ENCODE measurements around the gene PSME3. TPM values are rescaled to one million over a fixed set of nuclear protein-coding genes. Genes with fewer than 3 reads are reported as not detected.

PSME3 gene
- total RNA-seq, 1 donor from 2014 or later, result 66.9 TPM

Small RNAs within 50 kb of the gene (microRNA-seq; reads per million reads assigned to microRNA genes)
- not detected for gene MIR6781

Other genes starting within 250 kb of the PSME3 start
- gene RETREG3, start 224.0 kb upstream of the PSME3 start, total RNA-seq, result 21.3 TPM
- gene TUBG1, start 223.7 kb upstream of the PSME3 start, total RNA-seq, result 45.6 TPM
- gene TUBG2, start 174.1 kb upstream of the PSME3 start, total RNA-seq, result 21.9 TPM
- 20.2 TPM for gene PLEKHH3, start 156.4 kb upstream of the PSME3 start, total RNA-seq
- gene CCR10, start 151.6 kb upstream of the PSME3 start, total RNA-seq, result 1.2 TPM
- 7.0 TPM for gene CNTNAP1, start 150.9 kb upstream of the PSME3 start, total RNA-seq
- 45.4 TPM for gene EZH1, start 88.4 kb upstream of the PSME3 start, total RNA-seq
- gene RAMP2, start 72.2 kb upstream of the PSME3 start, total RNA-seq, result 45.8 TPM
- 32.3 TPM for gene VPS25, start 59.9 kb upstream of the PSME3 start, total RNA-seq
- gene WNK4, start 52.8 kb upstream of the PSME3 start, total RNA-seq, result not detected
- gene COA3, start 34.7 kb upstream of the PSME3 start, total RNA-seq, result 61.4 TPM
- gene CNTD1, start 34.5 kb upstream of the PSME3 start, total RNA-seq, result not detected
- 84.3 TPM for gene BECN1, start 9.1 kb upstream of the PSME3 start, total RNA-seq
- gene AOC2, start 11.2 kb downstream of the PSME3 start, total RNA-seq, result 0.89 TPM
- gene AOC3, start 17.8 kb downstream of the PSME3 start, total RNA-seq, result 12.9 TPM
- not detected for gene G6PC1, start 67.4 kb downstream of the PSME3 start, total RNA-seq
- gene AARSD1, start 131.1 kb downstream of the PSME3 start, total RNA-seq, result 27.0 TPM
- 51.2 TPM for gene PTGES3L, start 146.7 kb downstream of the PSME3 start, total RNA-seq
- gene RUNDC1, start 147.2 kb downstream of the PSME3 start, total RNA-seq, result 14.8 TPM
- 536 TPM for gene RPL27, start 165.0 kb downstream of the PSME3 start, total RNA-seq
- gene IFI35, start 173.4 kb downstream of the PSME3 start, total RNA-seq, result 13.7 TPM
- 81.3 TPM for gene VAT1, start 189.0 kb downstream of the PSME3 start, total RNA-seq
- 0.89 TPM for gene RND2, start 191.8 kb downstream of the PSME3 start, total RNA-seq

Data from cardiac septum (tissue), 1 donor.